ENCODE results near the gene HBZ. TPM values are rescaled to one million over a fixed set of nuclear protein-coding genes. Genes with fewer than 3 reads are reported as not detected.

HBZ gene
- total and polyA plus RNA-seq, 2 of the 8 experiments (the other 6 are each of a cell fraction or from before 2014, with no cell fraction given): 0.12 TPM; not detected in 1

DNA sequence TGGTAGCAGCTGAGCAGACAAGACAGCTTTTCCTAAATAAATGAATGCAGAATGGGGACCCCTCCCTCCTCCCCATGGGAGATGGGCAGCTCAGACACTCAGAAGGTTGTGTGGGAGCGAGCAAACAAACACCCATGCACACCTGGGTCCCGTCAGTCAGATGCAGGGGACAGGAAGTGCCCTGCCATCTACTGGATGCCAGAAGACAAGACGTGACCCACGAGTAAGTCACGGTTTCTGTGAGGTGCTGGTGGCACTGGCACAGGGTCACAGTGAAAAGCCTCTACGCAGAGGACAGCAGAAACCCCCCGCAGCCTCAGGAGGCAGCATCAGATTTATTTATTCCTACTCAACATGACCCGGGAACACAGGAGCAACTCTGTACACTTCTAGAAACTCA lies 36.2 kb downstream of the HBZ start:
- Histone ChIP-seq H3K4ac (replicated peaks; ENCODE audit: insufficient read length, low read depth, low read length) (no peak overlapping the region), H3K18ac (ENCODE audit: extremely low read depth, low read length) (no peak overlapping the region), H2BK120ac (replicated peaks; ENCODE audit: low read depth, low read length) (no peak overlapping the region), H2BK20ac (ENCODE audit: low read length) (no peak overlapping the region), H3K23me2 (ENCODE audit: low read depth, low read length) (no peaks in the 10 kb centered on the region), H3K36me3 (ENCODE audit: control insufficient read depth in 2 of 4, insufficient read depth in 4 of 4, low read length in 3 of 4) (peaks cover 31 to 65% (median 54%) of the 10 kb centered on the region in 4 experiments; a peak in 7 of 8 replicates), H2BK12ac (ENCODE audit: low read depth, low read length) (no peak overlapping the region), H4K5ac (ENCODE audit: insufficient read length, low read depth, low read length) (no peak overlapping the region), H2BK5ac (ENCODE audit: low read depth, low read length) (no peak overlapping the region), H2AFZ (ENCODE audit: low read length) (no peak overlapping the region), H3K4me3 (ENCODE audit: extremely low read depth in 1 of 4, insufficient read depth in 2 of 4, low read depth in 3 of 4, low read length in 4 of 4) (no peak overlapping the region), H4K20me1 (replicated peaks in 1 of 2; ENCODE audit: control insufficient read depth in 1 of 2, insufficient read depth in 2 of 2, low read length in 2 of 2) (peaks cover 4 to 16% of the 10 kb centered on the region in 2 experiments), H3K23ac (ENCODE audit: insufficient read length) (no peak overlapping the region), H2AK5ac (ENCODE audit: low read depth, low read length) (no peak overlapping the region), H4K91ac (replicated peaks; ENCODE audit: insufficient read length, low read length) (no peak overlapping the region), H3K4me1 (replicated peaks in 1 of 4; ENCODE audit: control insufficient read depth in 3 of 4, insufficient read depth in 4 of 4, low read length in 3 of 4) (no peaks in the 10 kb centered on the region), H3K56ac (replicated peaks; ENCODE audit: insufficient read length, low read depth, low read length) (no peak overlapping the region), H3K27me3 (replicated peaks in 1 of 4; ENCODE audit: control insufficient read depth in 3 of 4, extremely low read depth in 1 of 4, insufficient read depth in 3 of 4, low read length in 3 of 4) (no peaks in the 10 kb centered on the region), H3K4me2 (ENCODE audit: insufficient read depth in 1 of 2, low read depth in 2 of 2, low read length in 2 of 2) (no peak overlapping the region), H3K27ac (ENCODE audit: low read depth, low read length) (no peak overlapping the region), H3K79me1 (ENCODE audit: low read depth, low read length) (no peaks in the 10 kb centered on the region; the same call in 1 of the 2 replicates), H2BK15ac (ENCODE audit: low read length) (no peak overlapping the region), H3K9ac (replicated peaks in 1 of 4; ENCODE audit: extremely low read depth in 1 of 4, low read depth in 3 of 4, low read length in 3 of 4) (no peak overlapping the region), H3K14ac (ENCODE audit: insufficient read length) (no peak overlapping the region), H3K9me3 (ENCODE audit: insufficient read depth in 2 of 2, low read depth in 1 of 2, low read length in 1 of 2) (peaks cover 0 to 3% of the 10 kb centered on the region in 2 experiments; a peak in 1 of 4 replicates), H4K8ac (ENCODE audit: extremely low read depth, insufficient read depth, low read length) (no peak overlapping the region), H3K79me2 (ENCODE audit: control insufficient read depth in 1 of 2, insufficient read depth in 2 of 2, low read length in 2 of 2) (no peaks in the 10 kb centered on the region)
- FAIRE-seq (no peak), DNase-seq (ENCODE audit: low read depth in 1 of 2, low spot score in 2 of 2) (no peak)
- CTCF ChIA-PET (ENCODE audit: partially characterized antibody): interaction anchor here (0.8 to 2.8 kb wide), 9 partner anchors 9 to 299 kb away, joined by 3 to 10 read pairs (median 3); no protein-coding TSS in a partner anchor
- POLR2A ChIA-PET (ENCODE audit: partially characterized antibody): interaction anchor here (0.8 to 34.3 kb wide), 4 partner anchors 10 to 37 kb away, joined by 3 to 348 read pairs (median 4); partner anchors contain the start of gene LUC7L
- TF ChIP-seq EGR1 (IDR thresholded peaks at IDR 0.05; ENCODE audit: borderline replicate concordance, low read depth, low read length) (no peak), SIX5 (IDR thresholded peaks at IDR 0.05; ENCODE audit: low read depth, low read length) (no peak), MAFK (IDR thresholded peaks at IDR 0.05; ENCODE audit: low read depth, low read length) (no peak)
- TF ChIP-seq, protein P1, sequence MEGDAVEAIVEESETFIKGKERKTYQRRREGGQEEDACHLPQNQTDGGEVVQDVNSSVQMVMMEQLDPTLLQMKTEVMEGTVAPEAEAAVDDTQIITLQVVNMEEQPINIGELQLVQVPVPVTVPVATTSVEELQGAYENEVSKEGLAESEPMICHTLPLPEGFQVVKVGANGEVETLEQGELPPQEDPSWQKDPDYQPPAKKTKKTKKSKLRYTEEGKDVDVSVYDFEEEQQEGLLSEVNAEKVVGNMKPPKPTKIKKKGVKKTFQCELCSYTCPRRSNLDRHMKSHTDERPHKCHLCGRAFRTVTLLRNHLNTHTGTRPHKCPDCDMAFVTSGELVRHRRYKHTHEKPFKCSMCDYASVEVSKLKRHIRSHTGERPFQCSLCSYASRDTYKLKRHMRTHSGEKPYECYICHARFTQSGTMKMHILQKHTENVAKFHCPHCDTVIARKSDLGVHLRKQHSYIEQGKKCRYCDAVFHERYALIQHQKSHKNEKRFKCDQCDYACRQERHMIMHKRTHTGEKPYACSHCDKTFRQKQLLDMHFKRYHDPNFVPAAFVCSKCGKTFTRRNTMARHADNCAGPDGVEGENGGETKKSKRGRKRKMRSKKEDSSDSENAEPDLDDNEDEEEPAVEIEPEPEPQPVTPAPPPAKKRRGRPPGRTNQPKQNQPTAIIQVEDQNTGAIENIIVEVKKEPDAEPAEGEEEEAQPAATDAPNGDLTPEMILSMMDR (IDR thresholded peaks at IDR 0.05; ENCODE audit: control extremely low read depth in 1 of 3, insufficient read depth in 1 of 3, low read depth in 1 of 3, low read length in 3 of 3): peak; percentile 21 to 59 (median 58); a peak in 3 of 4 replicates
- 95% methylated on average over 8 of the region's 8 CpGs; no CpG with 5 or more reads in 1 of the 2 experiments for WGBS, 2 experiments (ENCODE audit: extremely low coverage in 1 of 2, insufficient coverage in 1 of 2, insufficient read length in 1 of 2, insufficient replicate concordance in 2 of 2, low coverage in 1 of 2, low lambda C conversion rate in 2 of 2, missing lambda C conversion rate in 1 of 2)
